Lower leg skin (tissue), 4 donors: ENCODE measurements around the gene SCIMP. TPM values are rescaled to one million over a fixed set of nuclear protein-coding genes. Genes with fewer than 3 reads are reported as not detected.

ENCODE experiments used
- DNase-seq, 2 donors: peaks; one replicate each; pipeline ENCODE4 v3.0.0-alpha.2; 2019; ENCODE audit warnings: low spot score in 2 of 2
- H3K4me3 ChIP-seq: fragments of 200-600 bp; sonication (generic); 2 replicates; pipeline ENCODE4 v1.5.1; 2017; ENCODE audit warnings: mild to moderate bottlenecking, low read depth; ENCODE audit not compliant: poor library complexity, severe bottlenecking
- CTCF ChIP-seq, 3 donors: fragments of 450-650 bp; IDR thresholded peaks; one replicate each; pipeline ENCODE4 v1.5.1; 2016; ENCODE audit warnings: antibody characterized with exemption in 3 of 3, mild to moderate bottlenecking in 3 of 3, moderate library complexity in 2 of 3
- POLR2A ChIP-seq, 2 donors: fragments of 450-650 bp; IDR thresholded peaks; one replicate each; pipeline ENCODE4 v1.6.1; 2016 to 2017; ENCODE audit warnings: antibody characterized with exemption in 2 of 2, mild to moderate bottlenecking in 1 of 2, moderate library complexity in 1 of 2
- WGBS, 2 donors: methylation state at CpG; one replicate each; pipeline ENCODE4 v1.1.5; 2018; 5-methylcytosine and 5-hydroxymethylcytosine counted together
- intact Hi-C: fragments of 100-400 bp; cut with DNase I; formaldehyde crosslinking; loops from one replicate; pipeline ENCODE4 v1.15.0; 2023; ENCODE audit warnings: low total_unique reads
- total RNA-seq, 4 donors: library from RNA; depleted of rRNA; stranded (reverse); fragments of >200 nt; gene quantifications; one replicate each; pipeline ENCODE4 v1.1.0, GENCODE V29; 2016

Gene SCIMP
- total RNA-seq, 4 donors from 2014 or later = 0.46 to 0.97 (median 0.71) TPM; not detected in 1

- DNase-seq = peak in 1 of 2 donors; percentile 46
- no peak for TF ChIP-seq POLR2A (IDR thresholded peaks at IDR 0.05)
- intact Hi-C loops = no loop called here
- no peak overlapping the region for H3K4me3 ChIP-seq
- 98 to 99% methylated on average over 11 to 14 of the region's 14 CpGs for WGBS, 2 donors
Measured at GRCh38 chr17:5203178-5203907, 31.3 kb downstream of the SCIMP start.

GRCh38 chr17:5201011-5201410 lies 33.6 kb downstream of the SCIMP start:
- 81 to 87% methylated on average over 8 of the region's 8 CpGs for WGBS, 2 donors
- no peak overlapping the region for H3K4me3 ChIP-seq
- TF ChIP-seq POLR2A (IDR thresholded peaks at IDR 0.05) = no peak
- no peak for TF ChIP-seq CTCF (IDR thresholded peaks at IDR 0.05)

GRCh38 chr17:5200360-5200759 lies 34.3 kb downstream of the SCIMP start:
- intact Hi-C loops = no loop called here
- 67% methylated on average over 2 of the region's 2 CpGs for WGBS, 2 donors

More at GRCh38 chr17:5201011-5201410, 33.6 kb downstream of the SCIMP start:
- intact Hi-C loops = no loop called here
- no peak for DNase-seq

GRCh38 chr17:5198472-5198871 lies 36.2 kb downstream of the SCIMP start:
- no peak overlapping the region for H3K4me3 ChIP-seq
- WGBS, 2 donors = 88 to 94% methylated on average over 7 of the region's 7 CpGs
- DNase-seq = peak in 1 of 2 donors; percentile 40
- TF ChIP-seq POLR2A (IDR thresholded peaks at IDR 0.05) (no peak), CTCF (IDR thresholded peaks at IDR 0.05) (no peak)
- intact Hi-C loops = no loop called here

More at GRCh38 chr17:5200360-5200759, 34.3 kb downstream of the SCIMP start:
- DNase-seq = no peak
- TF ChIP-seq POLR2A (IDR thresholded peaks at IDR 0.05) = no peak
- no peak for TF ChIP-seq CTCF (IDR thresholded peaks at IDR 0.05)
- no peak overlapping the region for H3K4me3 ChIP-seq

GRCh38 chr17:5194346-5194745 lies 40.3 kb downstream of the SCIMP start:
- DNase-seq = no peak
- intact Hi-C loops = no loop called here
- TF ChIP-seq CTCF (IDR thresholded peaks at IDR 0.05) = no peak
- no peak for TF ChIP-seq POLR2A (IDR thresholded peaks at IDR 0.05)
- WGBS, 2 donors = 68 to 75% methylated on average over 2 of the region's 2 CpGs
- H3K4me3 ChIP-seq = no peak overlapping the region

GRCh38 chr17:5191541-5192417 lies 42.9 kb downstream of the SCIMP start, which contains the start of gene ZNF594:
ZNF594 (minus strand) TSS chr17:5191868; CDS start chr17:5184256, 7,612 bp downstream.
- DNase-seq = peak; percentile 93 to 99
- intact Hi-C loops = no loop called here
- H3K4me3 ChIP-seq = peak within 1 kb of the TSS; percentile 84
- TF ChIP-seq POLR2A (IDR thresholded peaks at IDR 0.05) (no peak), CTCF (IDR thresholded peaks at IDR 0.05) (peak in 1 of 3 donors; percentile 34)
- 3 to 4% methylated on average over 47 to 48 of the region's 82 CpGs for WGBS, 2 donors
